Effector memory CD8-positive, alpha-beta T cell (primary cell): ENCODE data around the gene STN1.

ENCODE experiments used
- ATAC-seq: fragments of 150-1000 bp; cut with Tn5 transposase; replicated peaks from 2 replicates; pipeline ENCODE4 v1.10.0; 2021; ENCODE audit warnings: mild to moderate bottlenecking, moderate library complexity
- DNase-seq, 3 experiments: peaks; one replicate each; pipeline ENCODE4 v3.0.0; 2021
- H3K27ac Mint-ChIP-seq, 2 donors: one replicate each; pipeline ENCODE4 v1.8.0; 2022; ENCODE audit warnings: mild to moderate bottlenecking in 2 of 2, mixed read lengths in 2 of 2, moderate library complexity in 2 of 2
- H3K27me3 Mint-ChIP-seq, 2 donors: one replicate each; pipeline ENCODE4 v1.8.0; 2022; ENCODE audit warnings: mixed read lengths in 2 of 2
- H3K36me3 Mint-ChIP-seq: one replicate; pipeline ENCODE4 v1.8.0; 2022; ENCODE audit warnings: mild to moderate bottlenecking, moderate library complexity, mixed read lengths; ENCODE audit not compliant: insufficient read depth
- H3K4me1 Mint-ChIP-seq, 2 donors: one replicate each; pipeline ENCODE4 v1.8.0; 2022; ENCODE audit warnings: low read depth in 2 of 2, mixed read lengths in 2 of 2
- H3K4me3 Mint-ChIP-seq, 2 donors: one replicate each; pipeline ENCODE4 v1.8.0; 2022; ENCODE audit warnings: mild to moderate bottlenecking in 2 of 2, mixed read lengths in 2 of 2, moderate library complexity in 2 of 2
- H3K9me3 Mint-ChIP-seq, 2 donors: one replicate each; pipeline ENCODE4 v1.8.0; 2022; ENCODE audit warnings: mixed read lengths in 2 of 2
- total RNA-seq, 9 experiments: gene quantifications; one replicate each; lab custom pipeline; 2026; lab: John Stamatoyannopoulos, UW

STN1 gene, protein sequence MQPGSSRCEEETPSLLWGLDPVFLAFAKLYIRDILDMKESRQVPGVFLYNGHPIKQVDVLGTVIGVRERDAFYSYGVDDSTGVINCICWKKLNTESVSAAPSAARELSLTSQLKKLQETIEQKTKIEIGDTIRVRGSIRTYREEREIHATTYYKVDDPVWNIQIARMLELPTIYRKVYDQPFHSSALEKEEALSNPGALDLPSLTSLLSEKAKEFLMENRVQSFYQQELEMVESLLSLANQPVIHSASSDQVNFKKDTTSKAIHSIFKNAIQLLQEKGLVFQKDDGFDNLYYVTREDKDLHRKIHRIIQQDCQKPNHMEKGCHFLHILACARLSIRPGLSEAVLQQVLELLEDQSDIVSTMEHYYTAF
- 4.2 to 51.4 (median 8.1) reads per million in 9 experiments for total RNA-seq

DNA sequence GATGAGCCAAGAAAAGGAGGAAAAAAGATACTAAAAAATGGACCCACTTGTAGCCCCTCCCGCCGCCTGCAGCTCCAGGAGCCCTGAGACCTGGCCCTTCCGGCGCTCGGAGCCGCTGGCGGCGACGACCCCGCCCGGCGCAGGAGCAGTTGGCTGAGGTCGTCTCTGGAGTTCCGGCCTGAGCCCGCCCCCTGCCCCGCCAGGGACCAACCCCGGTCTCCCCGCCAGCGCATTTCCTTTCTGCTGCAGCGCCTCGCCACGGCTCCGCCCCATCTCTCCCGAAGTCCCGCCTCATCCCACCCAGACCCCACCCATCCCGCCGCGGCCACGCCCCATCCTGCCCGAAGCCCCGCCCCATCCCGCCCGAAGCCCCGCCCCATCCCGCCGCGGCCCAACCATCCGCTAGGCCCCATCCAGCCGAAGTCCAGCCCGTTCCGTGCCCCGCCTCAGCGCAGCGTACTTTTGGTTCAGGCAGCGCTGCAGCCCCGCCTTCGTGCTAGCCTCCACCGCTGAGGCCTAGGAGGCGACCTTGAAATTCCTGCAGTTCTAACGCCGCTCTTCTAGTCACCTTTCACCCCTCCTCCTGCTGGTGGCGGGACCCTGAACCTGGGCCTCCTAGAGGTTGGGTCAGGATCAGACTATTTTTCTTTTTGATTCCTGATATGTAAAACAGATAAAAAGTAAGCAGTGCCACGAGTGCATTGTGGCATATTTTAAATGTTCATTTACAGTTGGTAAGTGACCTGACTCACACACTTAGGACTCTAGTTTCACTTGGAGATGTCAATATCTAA, at the start of gene STN1:
STN1 (minus strand) TSS at position 132 of the 794 bp plus-strand sequence. CDS start 590 bp downstream, outside the sequence.
- Mint-ChIP-seq H3K27me3 (no peaks in the 10 kb centered on the region), H3K4me3 (peak within 1 kb of the TSS; percentile 97 to 98), H3K36me3 (peaks cover 7% of the 10 kb centered on the region), H3K27ac (peak within 1 kb of the TSS; percentile 89 to 95), H3K9me3 (no peaks in the 10 kb centered on the region), H3K4me1 (peaks cover 24 to 31% of the 10 kb centered on the region in 2 donors)
- DNase-seq (peak; percentile 90 to 91 (median 90)), ATAC-seq (peak; percentile 91)

DNA sequence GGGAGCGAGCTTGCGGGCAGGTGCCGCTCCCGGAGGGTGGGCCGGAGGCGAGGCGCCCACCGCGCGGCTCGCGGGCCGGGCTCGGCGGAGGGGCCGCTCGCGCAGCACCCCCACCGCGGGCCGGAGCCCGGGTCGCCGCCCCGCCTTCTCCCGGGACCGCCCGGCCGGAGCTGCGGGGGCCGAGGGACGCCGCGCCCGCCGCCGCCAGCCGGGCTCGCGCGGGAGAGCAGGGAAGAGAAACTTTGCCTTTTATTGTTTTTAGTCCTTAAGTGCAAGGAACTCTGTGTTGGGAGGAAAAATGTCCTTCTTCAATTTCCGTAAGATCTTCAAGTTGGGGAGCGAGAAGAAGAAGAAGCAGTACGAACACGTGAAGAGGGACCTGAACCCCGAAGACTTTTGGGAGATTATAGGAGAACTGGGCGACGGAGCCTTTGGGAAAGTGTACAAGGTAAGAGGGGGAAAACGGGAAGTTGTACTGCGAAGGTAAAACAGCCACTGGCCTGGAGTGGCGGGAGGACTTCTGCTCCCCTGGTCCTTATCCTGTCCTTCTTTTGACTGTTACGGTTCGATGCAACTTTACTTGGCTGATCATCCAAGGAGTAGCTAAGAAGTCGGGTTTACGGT, 49.6 kb upstream of the STN1 start:
- Mint-ChIP-seq H3K4me1 (peaks cover 21 to 38% of the 10 kb centered on the region in 2 donors), H3K36me3 (peaks cover 17% of the 10 kb centered on the region), H3K27me3 (no peaks in the 10 kb centered on the region), H3K9me3 (no peaks in the 10 kb centered on the region), H3K27ac (peak overlapping the region; percentile 47 to 92), H3K4me3 (peak overlapping the region; percentile 83 to 95)
- DNase-seq: no peak
- ATAC-seq: peak; percentile 41

DNA sequence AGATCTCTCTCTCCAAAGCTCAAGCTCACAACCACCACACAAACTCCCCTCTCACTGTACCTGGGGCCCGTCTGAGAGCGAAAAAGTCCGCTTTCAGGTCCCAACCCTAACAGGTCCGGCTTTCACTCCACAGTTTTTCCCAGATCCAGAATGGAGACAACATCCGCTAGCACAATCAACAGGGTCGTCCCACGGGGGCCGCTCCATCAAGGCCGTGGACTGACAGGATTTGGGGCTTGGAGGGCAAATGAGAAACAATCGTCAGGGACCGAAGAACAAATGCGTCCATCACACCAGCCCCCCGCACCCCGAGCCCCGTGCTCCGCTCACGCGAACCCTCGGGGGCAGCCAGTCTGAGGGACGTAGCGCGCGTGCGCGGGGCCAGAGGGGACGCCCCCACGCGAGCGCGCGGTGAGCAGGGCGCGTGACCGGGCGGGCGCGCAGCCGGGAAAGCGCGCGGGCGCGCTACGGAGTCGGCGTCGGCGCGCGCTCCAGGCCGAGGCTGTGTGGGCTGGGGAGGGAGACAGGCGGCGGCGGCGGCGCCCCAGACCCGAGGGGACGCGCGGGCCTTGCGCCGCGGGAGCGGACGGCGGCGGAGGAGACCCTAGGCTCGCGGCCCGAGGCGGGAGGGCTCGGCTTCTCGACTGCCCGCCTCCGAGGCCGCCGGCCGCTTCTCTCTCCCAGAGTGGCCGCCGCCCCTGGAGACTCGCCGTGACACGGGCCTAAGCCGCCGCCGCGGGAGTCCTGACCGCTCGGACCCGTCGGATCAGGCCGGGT, 48.9 kb upstream of the STN1 start, which contains the start of gene SLK:
SLK (plus strand) TSS at position 470 of the 777 bp plus-strand sequence. CDS start 606 bp downstream, outside the sequence.
- peak within 1 kb of the TSS; percentile 93 for H3K27ac Mint-ChIP-seq
- DNase-seq (peak; percentile 79 to 87 (median 84)), ATAC-seq (peak; percentile 88)
- no peaks in the 10 kb centered on the region for H3K9me3 Mint-ChIP-seq
- H3K4me1 Mint-ChIP-seq: peaks cover 18 to 33% of the 10 kb centered on the region in 2 donors
- H3K36me3 Mint-ChIP-seq: peaks cover 17% of the 10 kb centered on the region
- no peaks in the 10 kb centered on the region for H3K27me3 Mint-ChIP-seq
- peak within 1 kb of the TSS; percentile 95 for H3K4me3 Mint-ChIP-seq

DNA sequence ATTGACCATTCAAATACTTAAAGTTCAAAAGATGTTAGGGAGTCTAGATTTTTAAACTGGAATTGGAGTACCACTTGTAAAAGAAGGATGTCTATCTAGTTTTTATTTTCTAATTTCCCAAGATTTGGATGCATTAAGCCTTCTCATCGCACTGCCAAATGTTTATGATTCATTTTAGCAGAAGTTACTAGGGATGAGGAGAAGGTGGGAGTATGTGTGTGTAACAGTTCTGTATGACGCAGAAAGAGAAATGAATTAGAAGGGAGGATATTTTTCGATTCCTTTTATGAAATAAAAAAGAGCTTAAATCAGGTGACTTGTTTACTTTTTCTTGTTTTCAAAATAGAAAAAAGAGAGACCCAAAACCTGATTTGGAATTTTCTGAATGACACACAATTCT, 42.1 kb upstream of the STN1 start:
- DNase-seq (no peak), ATAC-seq (no peak)
- Mint-ChIP-seq H3K36me3 (no peaks in the 10 kb centered on the region), H3K4me3 (no peak overlapping the region), H3K27ac (peak overlapping the region in 1 of 2 donors; percentile 59), H3K9me3 (no peaks in the 10 kb centered on the region), H3K4me1 (no peaks in the 10 kb centered on the region), H3K27me3 (peaks cover 10 to 14% of the 10 kb centered on the region in 2 donors)

DNA sequence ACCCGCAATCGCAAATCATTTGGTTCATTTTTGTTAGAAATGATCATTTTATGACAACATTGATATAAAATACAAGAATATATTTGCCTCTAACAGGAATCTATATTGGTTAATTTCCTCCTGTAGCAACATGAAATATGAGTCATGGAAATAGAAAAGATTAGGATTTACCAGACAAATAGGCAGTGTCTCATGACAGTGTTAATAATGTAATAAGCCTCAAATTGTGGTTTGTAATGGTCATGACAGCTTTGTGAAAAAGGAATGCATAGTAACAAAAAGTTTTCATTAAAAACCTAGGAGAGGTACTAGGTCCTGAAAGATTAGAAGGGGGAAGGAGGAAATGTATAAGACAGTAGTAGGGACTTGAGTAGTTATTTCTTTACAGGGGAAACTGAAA, 41.0 kb upstream of the STN1 start:
- H3K4me1 Mint-ChIP-seq: no peaks in the 10 kb centered on the region
- H3K27me3 Mint-ChIP-seq: peaks cover 12 to 14% of the 10 kb centered on the region in 2 donors
- DNase-seq (no peak), ATAC-seq (no peak)
- no peak overlapping the region for H3K27ac Mint-ChIP-seq
- no peak overlapping the region for H3K4me3 Mint-ChIP-seq
- H3K9me3 Mint-ChIP-seq: no peaks in the 10 kb centered on the region
- no peaks in the 10 kb centered on the region for H3K36me3 Mint-ChIP-seq

DNA sequence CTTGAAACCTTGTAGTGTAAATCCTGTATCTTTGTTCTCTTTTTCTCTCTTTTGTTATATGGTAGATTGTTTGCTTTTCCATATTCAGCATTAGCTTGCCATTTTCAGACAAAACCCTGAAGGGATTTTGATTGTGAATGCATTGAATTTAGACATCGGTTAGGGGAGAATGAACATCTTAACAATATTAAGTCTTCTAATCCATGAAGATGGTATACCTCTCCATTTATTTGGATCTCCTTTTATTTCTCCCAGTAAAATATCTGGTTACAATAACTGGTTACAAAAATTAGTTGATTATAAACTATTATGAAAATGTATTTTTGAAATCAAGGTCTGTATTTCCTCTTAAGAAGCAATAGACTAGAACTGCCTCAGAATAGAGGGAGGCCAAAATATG, 36.6 kb upstream of the STN1 start:
- H3K27ac Mint-ChIP-seq: no peak overlapping the region
- no peaks in the 10 kb centered on the region for H3K36me3 Mint-ChIP-seq
- ATAC-seq (no peak), DNase-seq (no peak)
- peaks cover 12 to 14% of the 10 kb centered on the region in 2 donors for H3K27me3 Mint-ChIP-seq
- H3K4me1 Mint-ChIP-seq: no peaks in the 10 kb centered on the region
- H3K4me3 Mint-ChIP-seq: no peak overlapping the region
- no peaks in the 10 kb centered on the region for H3K9me3 Mint-ChIP-seq

DNA sequence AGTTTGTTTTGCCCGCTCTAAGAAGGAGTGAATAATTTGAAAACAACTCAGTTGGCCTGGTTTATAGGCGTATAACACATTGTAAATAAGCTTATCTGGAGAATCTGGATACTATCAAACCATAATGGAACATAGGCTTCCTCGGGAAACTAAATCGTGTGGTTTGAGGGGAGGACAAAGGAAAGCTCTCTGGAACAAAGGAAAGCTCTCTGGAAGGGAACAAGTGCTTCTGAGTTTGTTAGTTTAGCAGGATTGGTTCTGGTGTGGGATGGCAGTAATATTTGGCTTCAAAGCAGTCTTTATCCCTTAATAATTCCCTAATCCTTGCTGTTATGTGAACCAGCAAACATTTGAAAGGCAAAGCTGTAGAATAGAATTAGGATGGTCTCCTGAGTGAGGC, 34.0 kb upstream of the STN1 start:
- Mint-ChIP-seq H3K27ac (no peak overlapping the region), H3K27me3 (peaks cover 12 to 14% of the 10 kb centered on the region in 2 donors), H3K9me3 (no peaks in the 10 kb centered on the region), H3K4me3 (no peak overlapping the region), H3K36me3 (no peaks in the 10 kb centered on the region), H3K4me1 (peaks cover 0 to 4% of the 10 kb centered on the region in 2 donors)
- DNase-seq (no peak), ATAC-seq (no peak)

DNA sequence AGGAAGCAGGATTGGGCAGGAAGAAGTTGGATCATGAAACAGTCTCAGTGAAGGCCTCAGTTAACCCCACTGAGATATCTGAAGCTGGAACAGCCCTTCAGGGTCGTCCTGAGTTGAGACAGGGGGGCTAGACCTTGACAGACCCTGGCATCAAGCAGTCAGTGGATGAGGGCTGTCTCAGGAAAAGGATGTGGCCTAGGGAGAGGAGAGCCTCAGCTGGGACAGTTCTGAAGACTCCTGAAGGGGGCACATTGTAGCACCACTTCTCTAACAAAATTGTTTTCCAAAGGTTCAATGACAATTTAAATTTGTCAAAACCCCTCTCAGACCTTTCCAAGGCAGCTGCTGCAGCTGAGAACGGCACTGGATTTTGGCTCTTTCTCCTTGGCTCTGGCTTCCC, 33.2 kb upstream of the STN1 start:
- Mint-ChIP-seq H3K9me3 (no peaks in the 10 kb centered on the region), H3K4me3 (no peak overlapping the region), H3K27ac (no peak overlapping the region), H3K36me3 (peaks cover 2% of the 10 kb centered on the region), H3K27me3 (peaks cover 7 to 9% of the 10 kb centered on the region in 2 donors), H3K4me1 (peaks cover 0 to 4% of the 10 kb centered on the region in 2 donors)
- ATAC-seq (no peak), DNase-seq (no peak)

DNA sequence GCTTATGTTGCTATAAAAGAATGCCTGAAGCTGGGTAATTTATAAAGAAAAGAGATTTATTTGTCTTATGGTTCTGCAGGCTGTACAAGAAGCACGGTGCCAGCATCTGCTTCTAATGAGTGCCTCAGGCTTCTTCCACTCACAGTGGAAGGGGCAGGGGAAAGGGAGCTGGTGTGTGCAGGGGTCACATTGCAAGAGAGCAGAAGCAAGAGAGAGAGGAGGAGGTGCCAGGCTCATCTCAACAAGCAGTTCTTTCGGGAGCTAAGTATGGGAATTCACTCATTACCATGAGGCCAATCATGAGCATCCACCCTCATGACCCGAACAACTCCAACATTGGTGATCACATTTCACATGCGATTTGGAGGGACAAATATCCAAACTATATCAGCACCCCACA, 31.7 kb upstream of the STN1 start:
- no peak overlapping the region for H3K4me3 Mint-ChIP-seq
- H3K27me3 Mint-ChIP-seq: no peaks in the 10 kb centered on the region
- H3K4me1 Mint-ChIP-seq: peaks cover 0 to 4% of the 10 kb centered on the region in 2 donors
- peaks cover 2% of the 10 kb centered on the region for H3K36me3 Mint-ChIP-seq
- no peak overlapping the region for H3K27ac Mint-ChIP-seq
- no peaks in the 10 kb centered on the region for H3K9me3 Mint-ChIP-seq
- no peak for DNase-seq
- no peak for ATAC-seq

DNA sequence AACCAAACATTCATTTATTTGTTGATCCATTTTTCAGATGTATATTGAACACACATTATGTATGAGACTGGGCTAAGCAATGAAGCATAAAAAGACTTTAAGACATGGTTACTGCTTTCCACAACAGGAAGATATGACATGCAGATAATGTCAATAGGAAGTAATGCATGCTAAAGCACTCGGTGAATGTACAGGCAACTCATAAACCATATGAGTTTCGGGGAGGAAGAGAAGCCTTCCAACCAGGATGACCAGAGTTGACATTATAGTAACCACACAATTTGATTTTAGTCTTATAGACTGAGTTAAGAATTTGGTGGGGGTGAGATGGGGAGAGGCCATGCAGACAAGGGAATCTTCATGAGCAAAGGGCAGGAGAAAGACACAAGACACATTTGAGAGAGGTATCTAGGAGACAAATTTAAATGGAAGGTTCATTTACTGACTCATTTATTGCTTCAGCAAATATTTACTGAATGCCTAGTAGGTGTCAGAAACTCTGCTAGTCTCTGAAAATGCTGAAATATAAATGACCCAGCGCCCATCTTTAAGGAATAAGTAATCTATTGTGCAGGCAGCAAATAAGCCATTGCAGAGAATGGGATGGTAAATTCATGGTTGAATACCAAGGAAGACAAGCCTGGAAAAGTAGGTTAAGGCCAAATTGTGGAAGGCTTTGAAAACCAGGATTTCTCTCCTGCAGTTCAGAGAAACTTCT, 30.0 kb upstream of the STN1 start:
- H3K27me3 Mint-ChIP-seq: no peaks in the 10 kb centered on the region
- H3K36me3 Mint-ChIP-seq: peaks cover 2% of the 10 kb centered on the region
- peaks cover 0 to 4% of the 10 kb centered on the region in 2 donors for H3K4me1 Mint-ChIP-seq
- no peaks in the 10 kb centered on the region for H3K9me3 Mint-ChIP-seq
- ATAC-seq: no peak
- H3K4me3 Mint-ChIP-seq: no peak overlapping the region
- no peak for DNase-seq
- peak overlapping the region in 1 of 2 donors; percentile 9 for H3K27ac Mint-ChIP-seq

DNA sequence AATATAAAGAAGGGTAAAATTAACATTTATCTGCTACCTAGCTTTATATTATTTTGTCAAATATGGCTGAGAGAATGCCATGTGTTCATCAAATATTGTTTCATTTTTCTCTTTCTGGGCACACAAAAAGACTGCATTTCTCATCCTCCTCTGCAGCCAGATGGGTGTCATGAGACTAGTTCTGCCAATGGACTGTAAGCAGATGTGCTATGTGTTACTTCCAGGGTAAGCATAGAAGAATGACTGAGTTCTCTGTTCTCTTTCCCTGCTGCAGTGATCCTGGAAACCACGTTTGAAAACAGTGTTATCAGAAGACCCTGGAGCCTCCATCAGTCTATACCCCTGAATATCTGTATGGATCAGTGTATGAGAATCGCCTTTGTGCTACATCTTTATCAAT, 24.9 kb upstream of the STN1 start:
- H3K4me1 Mint-ChIP-seq: peaks cover 0 to 3% of the 10 kb centered on the region in 2 donors
- no peak overlapping the region for H3K27ac Mint-ChIP-seq
- H3K36me3 Mint-ChIP-seq: peaks cover 2% of the 10 kb centered on the region
- no peak overlapping the region for H3K4me3 Mint-ChIP-seq
- no peaks in the 10 kb centered on the region for H3K27me3 Mint-ChIP-seq
- ATAC-seq (no peak), DNase-seq (no peak)
- H3K9me3 Mint-ChIP-seq: no peaks in the 10 kb centered on the region

DNA sequence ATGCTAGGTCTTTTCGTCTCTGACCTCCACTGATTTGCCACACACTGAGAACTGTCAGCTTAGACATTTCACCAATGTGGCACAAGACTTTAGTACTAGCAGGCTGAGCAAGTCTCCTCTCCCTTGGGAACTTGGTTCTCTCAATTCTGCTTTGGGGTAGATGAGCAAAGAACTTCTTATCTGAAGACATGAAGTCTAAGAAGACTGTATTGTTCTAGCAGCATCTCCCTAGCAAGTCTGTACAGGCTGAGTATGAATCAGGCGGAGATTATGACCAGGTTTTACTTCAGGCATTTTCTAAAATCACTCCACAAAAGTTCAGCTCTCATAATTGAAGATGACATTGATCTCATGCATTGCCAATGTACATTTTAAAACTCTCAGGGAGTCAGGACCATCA, 23.8 kb upstream of the STN1 start:
- no peaks in the 10 kb centered on the region for H3K9me3 Mint-ChIP-seq
- H3K27ac Mint-ChIP-seq: no peak overlapping the region
- H3K36me3 Mint-ChIP-seq: peaks cover 2% of the 10 kb centered on the region
- H3K27me3 Mint-ChIP-seq: no peaks in the 10 kb centered on the region
- no peak overlapping the region for H3K4me3 Mint-ChIP-seq
- H3K4me1 Mint-ChIP-seq: no peaks in the 10 kb centered on the region
- DNase-seq: no peak
- no peak for ATAC-seq
